C1 segment of cervical spinal cord (tissue), 14 donors: Measurements from ENCODE around the gene ADGRE3.
"Not testable (repeated sequence)": the region's sequence is repeated elsewhere in the genome, so short reads cannot be mapped to it uniquely, and the experiment has no call there.

Experiments used
- DNase-seq, 14 donors: peaks; one replicate each; lab custom pipeline; 2025; lab: John Stamatoyannopoulos, UW

ADGRE3 gene

DNA sequence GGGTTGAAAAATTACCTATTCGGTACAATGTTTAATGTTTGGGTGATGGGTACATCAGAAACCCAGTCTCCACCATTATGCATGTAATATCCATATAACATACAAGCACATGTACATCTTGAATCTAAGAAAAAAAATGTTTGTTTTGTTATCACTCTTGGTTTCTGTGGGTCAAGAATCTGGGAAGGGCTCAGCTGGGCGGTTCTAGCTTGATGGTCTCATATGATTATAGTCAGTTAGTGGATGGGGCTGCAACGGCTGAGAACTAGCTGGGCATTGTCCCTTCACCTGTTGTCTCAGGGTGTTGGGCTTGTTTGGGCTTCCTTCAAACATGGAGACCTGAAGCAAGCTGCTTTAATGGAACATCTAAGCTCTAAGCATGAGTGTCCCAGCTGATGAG lies 4.7 kb downstream of the ADGRE3 start:
- no peak for DNase-seq

DNA sequence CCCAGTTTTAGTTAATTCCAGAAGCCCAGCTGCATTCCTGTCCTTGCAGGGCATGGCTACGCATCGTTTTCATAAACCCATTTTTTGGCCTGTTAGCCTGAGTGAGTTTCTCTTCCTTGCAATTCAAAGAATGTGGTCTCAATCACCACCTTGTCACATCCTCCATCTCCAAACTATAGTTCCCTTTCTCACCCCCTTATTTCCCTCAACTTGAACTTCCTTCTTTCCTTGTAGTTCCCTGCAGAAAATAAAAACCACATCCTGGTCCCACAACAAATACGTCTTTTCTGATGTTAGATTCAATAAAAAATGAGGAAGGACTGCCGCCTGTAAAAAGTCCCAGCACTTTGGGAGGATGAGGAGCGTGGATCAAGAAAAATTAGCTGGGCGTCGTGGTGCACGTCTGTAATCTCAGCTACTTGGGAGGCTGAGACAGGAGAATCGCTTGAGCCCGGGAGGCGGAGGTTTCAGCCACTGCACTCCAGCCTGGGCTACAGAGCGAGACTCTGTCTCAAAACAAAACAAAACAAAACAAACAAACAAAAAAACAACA lies 13.2 kb downstream of the ADGRE3 start:
- no peak for DNase-seq

DNA sequence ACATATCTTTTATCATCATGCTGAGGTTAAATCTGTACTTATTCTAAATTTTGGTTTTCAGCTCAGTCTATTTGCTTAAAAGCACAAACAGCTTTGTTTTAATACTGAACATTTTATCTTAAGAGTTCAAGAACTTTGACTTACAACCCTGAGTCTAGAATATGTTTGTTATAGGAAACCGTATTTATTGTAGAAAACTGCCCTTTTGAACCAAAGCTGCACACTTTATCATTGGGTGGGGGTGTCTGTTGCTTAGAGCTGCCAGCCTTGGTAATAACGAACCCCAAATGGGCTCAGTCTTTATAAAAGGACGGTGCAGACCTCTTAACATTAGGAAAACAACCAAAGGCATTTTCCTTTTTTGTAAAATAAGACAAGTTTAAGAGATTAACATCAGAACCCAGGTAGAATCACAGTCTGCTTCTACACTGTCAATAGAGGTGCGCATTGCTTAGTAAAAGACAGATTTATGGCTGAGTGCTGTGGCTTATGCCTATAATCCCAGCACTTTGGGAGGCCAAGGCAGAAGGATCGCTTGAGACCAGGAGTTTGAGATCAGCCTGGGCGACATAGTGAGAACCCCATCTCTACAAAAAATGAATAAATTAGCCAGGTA lies 14.7 kb downstream of the ADGRE3 start:
- DNase-seq = no peak

DNA sequence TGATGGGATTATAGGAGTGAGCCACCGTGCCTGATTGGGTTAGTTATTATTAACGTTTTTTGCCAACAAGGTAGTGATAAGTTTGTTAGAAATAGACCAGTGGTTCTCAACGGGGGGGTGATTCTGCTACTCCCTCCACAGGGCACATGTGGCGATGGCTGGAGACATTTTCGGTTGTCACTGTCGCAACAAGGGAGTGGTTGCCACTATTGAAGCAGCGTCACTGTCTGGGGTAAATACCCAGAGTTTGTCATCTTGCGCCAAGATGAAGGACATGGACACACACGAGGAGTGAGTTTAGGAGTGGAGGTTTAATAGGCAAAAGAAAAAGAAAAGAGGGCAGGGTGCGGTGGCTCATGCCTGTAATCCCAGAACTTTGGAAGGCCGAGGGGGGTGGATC lies 18.9 kb downstream of the ADGRE3 start:
- DNase-seq = no peak

DNA sequence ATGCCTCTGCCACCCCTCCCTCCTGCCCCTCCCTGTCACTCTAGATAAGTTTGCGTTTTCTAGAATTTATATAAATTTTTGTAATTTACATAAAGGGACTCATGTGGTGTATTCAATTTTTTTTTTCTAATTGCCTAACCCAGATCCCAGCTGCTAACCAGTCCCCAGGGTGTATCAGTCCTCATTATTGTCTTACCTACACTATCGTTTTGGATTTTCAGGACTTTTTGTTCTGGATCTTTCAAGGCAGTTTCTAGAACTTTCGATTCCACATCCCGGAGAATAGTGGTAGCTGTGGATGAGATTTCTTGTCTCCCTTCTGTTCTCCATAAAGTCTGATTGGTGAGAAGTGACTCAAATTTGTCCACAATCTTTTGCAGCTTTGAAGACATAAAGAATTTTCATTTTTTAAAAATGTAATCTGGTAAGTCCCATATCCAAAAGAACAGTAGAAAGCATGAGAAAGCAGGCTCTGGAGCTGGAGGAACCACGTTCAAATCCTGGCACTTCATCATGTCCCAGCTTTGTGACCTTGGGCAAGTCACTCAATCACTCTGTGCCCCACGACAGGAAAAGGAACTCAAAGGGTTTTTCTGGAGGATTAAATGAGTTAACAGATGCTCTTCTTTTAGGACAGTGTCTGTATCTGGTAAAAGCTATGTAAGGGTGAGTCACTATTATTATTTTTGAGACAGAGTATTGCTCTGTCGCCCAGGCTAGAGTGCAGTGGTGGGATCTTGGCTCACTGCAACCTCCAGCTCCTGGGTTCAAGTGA lies 19.7 kb downstream of the ADGRE3 start:
- no peak for DNase-seq

DNA sequence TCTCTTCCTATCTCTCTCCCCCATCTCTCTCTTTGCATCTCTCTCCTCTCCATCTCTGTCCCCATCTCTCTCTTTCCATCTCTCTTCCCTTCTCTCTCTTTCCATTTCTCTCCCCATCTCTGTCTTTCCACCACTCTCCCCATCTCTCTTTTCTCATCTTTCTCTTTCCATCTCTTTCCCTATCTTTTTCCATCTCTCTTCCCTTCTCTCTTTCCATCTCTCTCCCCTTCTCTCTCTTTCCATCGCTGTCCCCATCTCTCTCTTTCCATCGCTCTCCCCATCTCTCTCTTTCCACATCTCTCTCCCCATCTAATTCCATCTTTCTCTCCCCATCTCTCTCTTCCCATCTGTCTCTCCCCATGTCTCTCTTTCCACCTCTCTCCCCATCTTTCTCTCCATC lies 24.5 kb downstream of the ADGRE3 start:
- DNase-seq = no peak

DNA sequence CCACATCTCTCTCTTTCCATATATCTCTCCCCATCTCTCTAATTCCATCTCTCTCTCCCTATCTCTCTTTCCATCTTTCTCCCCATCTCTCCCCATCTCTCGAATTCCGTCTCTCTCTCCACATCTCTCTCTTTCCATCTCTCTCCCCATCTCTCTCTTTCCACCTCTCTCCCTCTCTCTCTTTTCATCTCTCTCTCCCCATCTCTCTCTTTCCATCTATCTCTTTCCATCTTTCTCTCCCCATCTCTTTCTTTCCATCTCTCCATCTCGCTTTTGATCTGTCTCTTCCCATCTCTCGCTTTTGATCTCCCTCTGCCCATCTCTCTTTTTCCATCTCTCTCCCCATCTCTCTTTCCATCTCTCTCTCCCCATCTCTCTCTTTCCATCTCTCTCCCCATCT lies 25.6 kb downstream of the ADGRE3 start:
- DNase-seq = no peak

DNA sequence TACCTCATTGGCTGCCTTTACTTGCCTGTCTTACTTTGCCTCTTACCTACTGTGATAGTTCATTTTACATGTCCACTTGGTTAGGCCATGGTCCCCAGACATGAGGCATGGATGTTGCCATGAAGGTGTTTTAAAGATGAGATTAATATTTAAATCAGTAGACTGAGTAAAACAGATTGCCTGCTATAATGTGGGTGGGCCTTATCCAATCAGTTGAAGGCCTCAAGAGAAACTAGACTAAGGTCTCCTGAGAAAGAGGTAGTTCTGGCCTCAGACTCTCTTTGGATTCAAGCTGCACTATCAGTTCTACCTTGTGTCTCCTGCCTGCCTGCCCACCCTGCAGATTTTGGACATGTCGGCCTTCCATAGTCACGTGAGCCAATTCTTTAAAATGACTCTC lies 26.1 kb downstream of the ADGRE3 start:
- no peak for DNase-seq

DNA sequence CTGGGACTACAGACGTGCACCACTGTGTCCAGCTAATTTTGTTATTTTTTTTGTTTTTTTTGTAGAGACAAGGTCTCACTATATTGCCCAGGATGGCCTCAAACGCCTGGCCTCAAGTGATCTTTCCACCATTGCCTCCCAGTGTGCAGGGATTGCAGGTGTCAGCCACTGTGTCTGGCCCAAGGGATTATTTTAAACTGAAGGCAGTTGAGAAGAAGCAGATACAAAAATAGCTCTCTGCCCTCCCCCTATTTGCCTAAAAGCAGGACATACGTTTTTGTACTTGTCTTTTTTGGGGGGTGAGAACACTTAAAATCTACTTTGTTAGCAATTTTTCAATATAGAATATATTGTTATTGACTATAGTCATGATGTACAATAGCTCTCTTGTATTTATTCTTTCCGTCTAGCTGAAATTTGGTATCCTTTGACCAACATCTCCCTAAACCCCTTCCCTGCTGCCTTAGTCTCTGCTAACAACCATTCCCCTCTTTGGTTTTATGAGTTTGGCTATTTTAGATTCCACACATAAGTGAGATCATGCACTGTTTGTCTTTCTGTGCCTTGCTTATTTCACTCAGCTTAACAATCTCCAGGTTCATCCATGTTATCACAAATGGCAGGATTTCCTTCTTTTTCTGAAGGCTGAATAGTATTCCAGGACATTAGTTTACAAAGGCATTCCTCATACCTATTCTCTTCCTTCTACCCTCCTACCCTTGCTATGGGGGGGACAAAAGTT lies 34.9 kb downstream of the ADGRE3 start:
- DNase-seq = no peak

DNA sequence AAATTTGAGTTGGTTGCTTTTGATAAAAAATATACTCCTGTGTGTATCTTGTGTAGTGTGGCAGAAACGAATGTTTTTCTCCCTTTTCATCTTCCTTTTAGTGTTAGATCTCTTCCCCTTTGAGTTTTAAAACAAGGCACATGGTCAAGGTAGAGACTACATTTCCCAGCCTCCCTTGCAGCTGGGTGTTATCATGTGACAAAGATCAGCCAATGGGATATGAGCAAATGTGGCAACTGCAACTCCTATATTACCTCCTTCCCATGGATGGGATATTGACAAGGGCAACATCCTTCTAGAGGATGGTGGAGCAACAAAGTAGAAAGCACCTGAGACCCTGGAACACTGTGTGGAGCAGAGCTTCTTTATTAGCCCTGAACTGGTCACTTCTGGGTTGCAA lies 42.4 kb downstream of the ADGRE3 start:
- DNase-seq = no peak

DNA sequence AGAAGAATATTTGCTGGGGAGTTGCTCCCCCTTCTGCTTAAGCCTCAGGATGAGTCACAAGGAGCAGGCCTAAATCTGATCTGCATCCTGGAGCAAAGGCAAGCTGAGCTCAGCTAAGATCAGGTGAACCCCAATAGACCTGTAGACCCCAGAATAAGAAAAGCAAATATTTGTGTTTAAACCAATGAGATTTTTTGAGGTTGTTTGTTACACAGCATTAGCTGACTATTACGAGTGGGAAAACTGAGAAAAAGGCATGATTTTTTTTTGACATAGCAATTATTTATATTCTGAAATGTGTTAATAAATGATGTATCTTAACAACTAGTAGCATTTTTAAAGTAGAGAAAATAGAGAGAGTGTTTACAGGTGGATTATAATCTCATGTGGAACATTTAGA lies 45.1 kb downstream of the ADGRE3 start:
- no peak for DNase-seq

DNA sequence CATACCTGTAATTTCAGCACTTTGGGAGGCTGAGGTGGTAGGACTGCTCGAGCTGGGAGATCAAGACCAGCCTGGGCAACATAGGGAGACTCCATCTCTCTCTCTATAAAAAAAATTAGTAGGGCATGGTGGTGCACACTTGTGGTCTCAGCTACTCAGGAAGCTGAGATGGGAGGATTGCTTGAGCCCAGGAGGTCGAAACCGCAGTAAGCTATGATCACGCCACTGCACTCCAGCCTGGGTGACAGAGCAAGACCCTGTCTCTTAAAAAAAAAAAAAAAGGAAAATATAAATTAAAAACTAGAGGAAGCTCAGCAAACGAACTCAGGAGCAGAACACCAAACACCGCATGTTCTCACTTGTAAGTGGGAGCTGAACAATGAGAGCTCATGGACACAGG lies 50.2 kb downstream of the ADGRE3 start:
- DNase-seq = not testable (repeated sequence)

DNA sequence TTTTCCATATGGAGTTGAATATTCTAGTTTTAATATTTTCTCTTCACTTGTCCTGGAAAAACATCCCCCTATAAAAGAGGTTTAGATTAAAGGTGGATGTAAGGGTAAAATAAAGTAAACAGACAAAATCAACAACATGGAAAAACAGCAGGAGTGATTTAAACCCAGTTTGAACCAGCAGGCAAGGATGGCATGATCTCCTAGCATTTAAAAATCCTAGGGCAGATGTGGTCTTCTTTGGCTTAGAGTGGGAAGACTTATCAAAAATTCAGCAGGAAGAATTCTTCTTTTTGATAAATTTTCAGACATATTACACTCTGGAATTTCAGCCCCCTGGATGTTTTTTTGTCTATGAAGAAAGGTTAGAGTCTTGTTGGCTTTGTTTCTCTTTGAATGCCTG lies 55.2 kb downstream of the ADGRE3 start:
- DNase-seq = no peak

DNA sequence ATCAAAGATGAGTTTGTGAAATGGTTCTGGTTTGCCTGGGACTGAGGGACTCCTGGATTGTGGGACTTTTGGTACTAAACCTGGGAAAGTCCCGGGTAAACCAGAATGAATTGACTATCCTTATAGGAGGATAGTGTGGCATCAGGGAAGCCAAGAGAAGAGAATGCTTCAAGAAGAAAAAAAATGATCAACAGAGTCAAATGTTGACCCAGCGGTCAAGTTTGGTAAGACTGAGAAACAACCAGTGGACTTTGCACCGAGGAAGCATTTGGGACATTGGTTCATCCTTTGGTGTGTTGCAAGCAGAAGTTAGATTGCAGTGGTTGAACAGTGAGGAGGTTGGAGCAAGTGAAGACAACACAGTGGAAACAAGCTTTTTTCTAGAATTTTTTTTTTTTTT lies 58.2 kb downstream of the ADGRE3 start:
- DNase-seq = no peak

DNA sequence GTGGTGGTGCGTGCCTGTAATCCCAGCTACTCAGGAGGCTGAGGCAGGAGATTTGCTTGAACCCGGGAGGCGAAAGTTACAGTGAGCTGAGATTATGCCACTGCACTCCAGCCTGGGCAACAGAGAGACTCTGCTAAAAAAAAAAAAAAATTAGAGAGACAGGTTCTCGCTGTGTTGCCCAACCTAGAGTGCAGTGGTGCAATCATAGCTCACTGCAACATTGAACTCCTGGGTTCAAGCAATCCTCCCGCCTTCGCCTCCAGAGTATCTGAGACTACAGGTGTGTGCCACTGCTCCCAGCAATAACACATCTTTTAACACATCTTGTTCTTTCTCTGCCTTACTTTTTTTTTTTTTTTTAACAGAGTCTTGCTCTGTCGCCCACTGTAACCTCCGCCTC lies 59.0 kb downstream of the ADGRE3 start:
- DNase-seq = no peak

DNA sequence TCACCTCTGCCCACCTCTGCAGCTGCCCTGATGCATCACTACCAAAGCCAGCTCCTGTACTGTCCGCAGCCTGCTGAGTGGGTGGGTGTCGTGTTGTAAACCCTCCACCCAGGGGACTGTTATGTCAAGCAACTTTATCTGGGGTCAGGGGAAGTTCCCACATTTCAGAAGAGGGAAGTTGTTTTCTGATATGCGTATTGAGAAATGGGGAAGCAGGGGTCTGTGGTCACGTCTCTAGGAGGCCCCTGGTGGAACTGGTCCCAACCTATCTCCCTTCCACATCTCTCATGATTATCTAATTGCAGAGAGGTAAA lies 60.6 kb downstream of the ADGRE3 start:
- peak in 2 of 14 donors; percentile 1 to 14 for DNase-seq

DNA sequence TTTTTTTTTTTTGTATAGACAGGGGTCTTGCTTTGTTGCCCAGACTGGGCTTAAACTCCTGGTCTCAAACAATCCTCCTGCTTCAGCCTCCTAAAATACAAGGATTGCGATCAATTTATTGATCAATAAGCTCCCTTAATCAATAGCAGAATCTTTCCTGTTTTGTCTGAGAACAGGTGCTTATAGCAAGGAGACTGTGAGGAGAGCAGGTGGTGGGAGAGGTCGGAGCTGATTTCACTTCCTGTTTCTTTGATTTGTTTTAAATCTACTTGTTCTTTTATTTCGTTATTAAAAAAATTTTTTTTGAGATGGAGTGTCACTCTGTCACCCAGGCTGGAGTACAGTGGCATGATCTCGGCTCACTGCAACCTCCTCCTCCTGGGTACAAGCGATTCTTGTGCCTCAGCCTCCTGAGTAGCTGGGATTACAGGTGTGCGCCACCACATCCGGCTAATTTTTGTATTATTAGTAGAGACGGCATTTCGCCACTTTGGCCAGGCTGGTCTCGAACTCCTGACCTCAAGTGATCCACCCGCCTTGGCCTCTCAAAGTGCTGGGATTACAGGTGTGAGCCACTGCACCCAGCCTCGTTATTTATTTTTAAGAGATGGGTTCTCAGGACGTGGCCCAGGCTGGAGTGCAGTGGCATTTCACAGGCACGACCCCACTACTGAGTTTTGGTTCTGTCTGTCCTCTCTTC lies 61.1 kb downstream of the ADGRE3 start:
- DNase-seq = not testable (repeated sequence)

DNA sequence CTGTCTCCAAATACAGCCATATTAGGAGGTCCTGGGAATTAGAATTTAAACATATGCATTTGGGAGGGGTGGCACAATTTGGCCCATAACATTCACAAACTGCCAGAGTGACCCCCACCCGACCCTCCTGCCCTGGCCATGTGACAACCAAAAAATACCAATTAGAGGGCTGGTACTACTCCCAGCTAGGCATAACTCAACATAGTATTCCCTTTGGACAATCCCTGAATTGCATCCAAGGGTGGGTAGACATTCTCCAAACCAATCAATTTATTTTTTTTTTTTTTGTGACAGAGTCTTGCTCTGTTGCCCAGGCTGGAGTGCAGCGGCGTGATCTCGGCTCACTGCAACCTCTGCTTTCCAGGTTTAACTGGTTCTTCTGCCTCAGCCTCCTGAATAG lies 62.0 kb downstream of the ADGRE3 start:
- DNase-seq = no peak

DNA sequence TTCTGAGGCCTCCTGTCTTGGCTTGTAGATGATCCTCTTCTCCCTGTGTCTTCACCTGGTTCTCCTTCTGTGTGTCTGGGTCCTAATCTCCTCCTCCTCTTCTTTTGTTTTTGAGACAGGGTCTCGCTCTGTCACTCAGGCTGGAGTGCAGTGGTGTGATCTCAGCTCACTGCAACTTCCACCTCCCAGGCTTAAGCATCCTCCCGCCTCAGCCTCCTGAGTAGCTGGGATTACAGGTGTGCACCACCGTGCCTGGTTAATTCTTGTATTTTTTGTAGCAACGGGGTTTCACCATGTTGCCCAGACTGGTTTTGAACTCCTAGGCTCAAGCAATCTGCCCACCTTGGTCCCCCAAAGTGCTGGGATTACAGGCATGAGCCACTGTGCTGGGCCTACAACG lies 62.4 kb downstream of the ADGRE3 start:
- not testable (repeated sequence) for DNase-seq

DNA sequence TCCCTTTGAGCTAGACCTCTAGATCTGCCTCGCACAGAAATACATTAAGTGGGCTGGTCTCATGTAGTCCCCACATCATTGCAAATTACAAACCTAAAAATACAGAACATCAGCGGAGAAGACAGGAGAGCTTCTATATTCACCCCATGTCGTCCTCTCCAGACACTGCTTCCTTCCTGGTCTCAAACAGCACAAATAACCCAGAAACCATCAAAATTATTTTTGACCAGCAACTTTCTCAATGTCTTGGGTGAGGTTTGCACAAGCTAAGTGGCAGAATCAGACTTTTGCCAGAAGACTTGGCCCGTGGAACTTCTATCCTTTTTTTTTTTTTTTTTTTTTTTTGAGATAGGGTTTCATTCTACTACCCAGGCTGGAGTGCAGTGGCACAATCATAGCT lies 63.6 kb downstream of the ADGRE3 start:
- no peak for DNase-seq

DNA sequence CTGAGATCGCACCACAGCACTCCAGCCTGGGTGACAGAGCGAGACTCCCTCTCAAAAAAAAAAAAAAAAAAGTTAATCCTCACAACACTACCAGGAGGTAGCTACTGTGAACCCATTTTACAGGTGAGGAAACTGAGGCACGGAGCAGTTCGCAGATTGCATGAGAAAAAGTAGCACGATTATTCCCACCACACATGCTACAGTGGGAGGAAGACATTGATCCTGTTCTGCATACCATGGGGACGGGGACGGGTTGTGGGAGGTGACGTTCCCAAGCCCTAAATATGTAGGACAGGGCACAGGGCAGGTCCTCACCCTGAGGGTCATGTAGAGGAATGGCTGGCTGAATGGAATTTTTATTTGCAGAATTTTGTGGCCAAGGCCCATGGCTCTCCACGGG lies 68.0 kb downstream of the ADGRE3 start:
- no peak for DNase-seq

DNA sequence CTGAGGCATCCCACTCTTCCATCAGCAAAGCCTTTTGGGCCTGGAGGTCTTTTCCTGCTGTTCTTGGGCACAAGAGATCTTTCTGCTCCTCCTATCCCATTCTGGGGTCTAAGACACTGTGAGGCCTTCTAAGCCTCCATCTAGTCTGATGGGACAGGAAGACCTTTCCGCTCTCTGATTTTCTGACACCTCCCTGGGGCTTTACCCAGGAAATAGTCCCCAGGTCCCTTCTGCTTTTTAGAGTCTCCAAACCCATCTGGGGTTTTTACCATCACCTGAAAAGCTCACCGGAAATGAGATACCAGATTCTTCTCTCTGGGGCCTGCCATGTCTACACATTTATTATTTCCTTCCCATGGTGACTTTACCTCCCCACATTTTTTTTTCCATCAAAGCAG lies 70.7 kb downstream of the ADGRE3 start:
- DNase-seq = no peak
